Right forelimb (tissue), 1 donor: ENCODE measurements around the gene TRMT1L.

ENCODE experiments used
- DNase-seq: peaks from one replicate; pipeline ENCODE4 v3.0.0-alpha.2; 2018

The TRMT1L gene

GRCh38 chr1:185111873-185112272 is 44.9 kb downstream of the TRMT1L start:
- DNase-seq = no peak

- no peak for DNase-seq
Observed at GRCh38 chr1:185110145-185110544, 46.6 kb downstream of the TRMT1L start.

- DNase-seq = no peak
Observed at GRCh38 chr1:185108321-185108720, 48.4 kb downstream of the TRMT1L start.

GRCh38 chr1:185105121-185105520 is 51.6 kb downstream of the TRMT1L start:
- DNase-seq = no peak

- no peak for DNase-seq
Observed at GRCh38 chr1:185104083-185104482, 52.7 kb downstream of the TRMT1L start.

DNA sequence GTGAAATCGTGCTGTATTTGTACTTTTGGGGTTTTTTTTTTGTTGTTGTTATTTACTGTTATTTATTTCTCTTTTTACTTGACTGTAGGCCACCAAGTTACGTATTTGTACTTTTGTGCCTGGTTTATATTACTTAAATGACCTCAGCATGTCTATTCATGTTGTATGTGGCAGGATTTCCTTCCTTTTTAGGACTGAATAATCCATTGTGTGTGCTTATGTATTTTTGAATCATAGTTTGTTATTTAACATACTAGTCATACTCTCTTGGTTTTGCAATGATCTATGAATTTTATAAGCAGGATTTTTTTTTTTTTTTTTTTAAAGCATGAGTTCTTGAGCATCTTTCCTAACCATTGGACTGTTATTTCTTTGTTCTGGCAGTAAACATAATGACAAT is 60.2 kb downstream of the TRMT1L start:
- no peak for DNase-seq

GRCh38 chr1:185094761-185095160 is 62.0 kb downstream of the TRMT1L start:
- DNase-seq = no peak

DNA sequence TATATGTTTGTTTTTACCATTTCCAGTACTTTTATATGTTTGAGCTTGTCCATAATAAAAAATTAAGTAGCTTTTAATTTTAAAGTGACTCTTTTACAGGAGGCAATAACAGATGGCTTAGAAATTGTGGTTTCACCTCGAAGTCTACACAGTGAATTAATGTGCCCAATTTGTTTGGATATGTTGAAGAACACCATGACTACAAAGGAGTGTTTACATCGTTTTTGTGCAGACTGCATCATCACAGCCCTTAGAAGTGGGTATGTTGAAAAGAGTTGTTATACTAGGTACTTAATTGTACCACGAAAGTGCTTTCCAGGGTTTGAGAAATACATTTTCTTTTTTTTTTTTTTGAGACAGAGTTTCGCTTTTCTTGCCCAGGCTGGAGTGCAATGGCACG is 65.3 kb downstream of the TRMT1L start:
- DNase-seq = no peak

DNA sequence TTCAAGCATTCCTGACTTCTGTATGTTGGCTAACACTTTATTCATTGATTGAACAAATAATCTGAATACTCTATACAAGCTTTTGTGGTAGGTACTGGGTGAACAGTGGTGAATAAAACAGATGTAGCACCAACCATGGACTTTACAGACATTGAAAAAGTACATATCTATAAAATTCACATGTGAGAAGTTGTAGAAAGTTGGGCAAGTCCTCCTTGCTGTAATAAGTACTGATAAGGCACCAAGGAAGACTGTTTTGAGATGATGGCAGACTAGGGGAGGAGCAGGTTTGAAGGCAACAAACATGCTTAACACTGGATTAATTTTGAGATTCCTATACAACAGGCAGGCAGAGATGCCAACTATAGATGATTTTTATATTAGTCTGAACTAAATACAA is 69.0 kb downstream of the TRMT1L start:
- DNase-seq = no peak

DNA sequence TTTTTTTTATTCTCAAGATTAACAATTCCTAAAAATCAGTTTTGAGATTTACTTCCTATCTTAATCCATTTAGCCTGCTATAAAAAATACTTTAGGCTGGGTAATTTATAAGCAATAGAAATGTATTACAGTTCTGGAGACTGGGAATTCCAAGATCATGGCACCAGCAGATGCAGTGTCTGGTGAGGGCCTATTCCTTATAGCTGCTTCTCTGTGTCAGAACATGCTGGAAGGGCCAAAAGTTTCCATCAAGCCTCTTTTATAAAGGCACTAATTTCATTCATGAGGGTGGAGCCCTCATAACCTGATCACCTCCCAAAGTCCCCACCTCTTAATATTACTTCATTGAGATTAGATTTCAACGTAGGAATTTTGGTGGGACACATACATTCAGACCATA is 69.7 kb downstream of the TRMT1L start:
- DNase-seq = no peak

GRCh38 chr1:185083818-185084217 is 72.9 kb downstream of the TRMT1L start:
- no peak for DNase-seq

- no peak for DNase-seq
Observed at GRCh38 chr1:185080422-185080821, 76.3 kb downstream of the TRMT1L start.

DNA sequence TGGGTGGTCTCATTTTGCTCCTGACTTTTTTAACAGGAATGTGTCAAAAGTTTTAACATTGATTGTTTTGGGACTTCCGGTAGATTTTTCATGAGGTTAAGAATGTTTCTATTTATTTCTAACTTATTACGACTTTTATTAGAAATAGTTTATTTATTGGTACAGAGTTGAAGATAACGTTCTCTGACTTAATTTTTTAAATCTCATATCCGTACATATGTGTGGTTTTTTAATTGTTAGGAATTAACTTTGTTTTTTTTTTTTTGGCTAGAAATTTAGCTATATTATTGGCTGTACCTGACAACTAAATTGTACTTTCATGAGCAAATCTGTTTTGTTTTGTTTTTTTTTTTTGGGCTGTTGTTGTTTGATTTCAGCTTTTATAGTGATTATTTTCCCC is 79.4 kb downstream of the TRMT1L start:
- no peak for DNase-seq

DNA sequence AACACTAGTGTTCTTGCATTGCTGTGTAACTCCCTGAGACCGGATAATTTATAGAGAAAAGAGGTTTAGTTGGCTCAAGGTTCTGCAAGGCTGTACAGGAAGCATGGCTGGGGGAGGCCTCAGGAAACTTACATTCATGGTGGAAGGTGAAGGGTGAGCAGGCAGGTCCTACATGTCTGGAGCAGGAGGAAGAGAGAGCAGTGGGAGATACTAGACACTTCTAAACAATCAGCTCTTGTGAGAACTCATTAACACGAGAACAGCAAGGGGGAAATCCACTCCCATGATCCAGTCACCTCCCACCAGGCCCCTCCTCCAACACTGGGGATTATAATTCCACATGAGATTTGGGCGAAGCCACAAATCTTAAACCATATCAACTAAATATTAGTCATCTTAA is 81.3 kb downstream of the TRMT1L start:
- DNase-seq = no peak

DNA sequence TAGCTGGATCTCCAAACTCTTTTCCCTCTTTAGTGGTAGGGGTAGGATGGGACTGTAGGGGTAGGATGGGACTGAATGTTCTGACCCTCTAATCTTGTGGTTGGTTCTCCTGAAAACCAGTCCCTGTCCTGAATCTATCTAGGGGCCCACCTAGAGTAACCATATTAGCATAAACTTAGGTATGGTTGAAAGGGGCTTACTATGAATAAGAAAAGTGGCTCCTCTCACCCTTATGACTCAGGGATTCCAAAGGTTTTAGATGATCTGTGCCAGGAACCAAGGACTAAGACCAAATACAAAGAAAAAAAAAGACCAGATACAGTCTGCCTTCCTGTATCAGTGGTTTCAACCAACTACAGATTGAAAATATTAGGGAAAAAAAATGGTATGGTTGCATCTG is 82.4 kb downstream of the TRMT1L start:
- no peak for DNase-seq

- DNase-seq = no peak
Observed at GRCh38 chr1:185073725-185074124, 83.0 kb downstream of the TRMT1L start.

- no peak for DNase-seq
Observed at GRCh38 chr1:185070051-185070450, 86.7 kb downstream of the TRMT1L start.

DNA sequence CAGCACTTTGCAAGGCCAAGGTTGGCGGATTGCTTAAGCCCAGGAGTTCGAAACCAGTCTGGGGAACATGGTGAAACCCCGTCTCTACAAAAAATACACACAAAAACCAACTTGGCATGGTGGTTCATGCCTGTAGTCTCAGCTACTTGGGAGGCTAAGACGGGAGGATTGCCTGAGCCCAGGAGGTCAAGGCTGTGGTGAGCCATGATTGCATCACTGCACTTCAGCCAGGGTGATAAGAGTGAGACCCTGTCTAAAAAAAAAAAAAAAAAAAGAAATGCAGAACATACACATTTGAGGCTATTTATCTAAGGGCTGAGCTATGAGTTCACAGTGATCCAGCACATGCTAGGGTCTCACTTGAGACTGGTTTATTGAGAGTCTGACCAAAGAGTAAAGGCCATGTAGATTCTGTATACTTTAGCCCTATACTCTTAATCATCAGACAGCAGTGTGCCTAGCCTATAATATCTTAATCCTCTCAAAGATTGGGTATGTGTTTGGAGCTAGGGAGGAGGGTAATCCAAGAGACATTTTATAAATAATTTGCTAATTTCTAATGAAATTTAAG is 87.5 kb downstream of the TRMT1L start:
- no peak for DNase-seq

DNA sequence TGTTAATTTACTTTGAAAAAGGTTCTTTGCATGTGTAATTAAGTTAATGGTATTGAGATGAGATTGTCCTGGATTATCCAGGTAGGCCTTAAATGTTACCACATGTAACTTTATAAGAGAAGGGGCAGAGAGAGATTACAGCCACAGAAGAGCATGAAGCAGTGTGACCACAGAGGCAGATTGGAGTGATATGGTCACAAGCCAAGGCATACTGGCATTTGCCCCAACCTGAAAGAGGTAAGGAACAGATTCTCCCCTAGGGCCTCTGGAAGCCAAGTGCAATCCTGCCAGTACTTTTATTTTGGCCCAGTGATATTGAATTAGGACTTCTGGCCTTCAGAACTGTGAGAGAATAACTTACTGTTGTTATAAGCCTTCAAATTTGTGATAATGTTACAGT is 88.4 kb downstream of the TRMT1L start:
- no peak for DNase-seq
